Hepatocyte (in vitro differentiated cells): ENCODE results near the gene NAIF1. TPM values are rescaled to one million over a fixed set of nuclear protein-coding genes. Genes with fewer than 3 reads are reported as not detected.
A peak's percentile ranks its signal among the peaks of the same experiment; 100 is the strongest.

Source experiments
- DNase-seq: peaks from one replicate; pipeline ENCODE4 v3.0.0-alpha.2; 2016; ENCODE audit warnings: low spot score
- H2AFZ ChIP-seq: fragments of 200-600 bp; sonication (generic); 2 replicates; pipeline ENCODE4 v1.6.0; 2016; ENCODE audit warnings: antibody characterized with exemption, mild to moderate bottlenecking
- H3K27ac ChIP-seq: fragments of 200-600 bp; sonication (generic); 2 replicates; pipeline ENCODE4 v1.5.1; 2016; ENCODE audit warnings: mild to moderate bottlenecking
- H3K27me3 ChIP-seq: fragments of 200-600 bp; sonication (generic); 2 replicates; pipeline ENCODE4 v1.6.1; 2016
- H3K36me3 ChIP-seq: fragments of 200-600 bp; sonication (generic); replicated peaks from 2 replicates; pipeline ENCODE4 v1.5.1; 2016; ENCODE audit warnings: low read depth; ENCODE audit not compliant: insufficient read depth
- H3K4me1 ChIP-seq: fragments of 200-600 bp; sonication (generic); 2 replicates; pipeline ENCODE4 v1.5.1; 2016; ENCODE audit warnings: mild to moderate bottlenecking, moderate library complexity; ENCODE audit not compliant: insufficient read depth
- H3K4me2 ChIP-seq: fragments of 200-600 bp; sonication (generic); 2 replicates; pipeline ENCODE4 v1.6.0; 2016
- H3K4me3 ChIP-seq: fragments of 200-600 bp; sonication (generic); 2 replicates; pipeline ENCODE4 v1.5.1; 2016; ENCODE audit warnings: mild to moderate bottlenecking
- H3K79me2 ChIP-seq: fragments of 200-600 bp; sonication (generic); 2 replicates; pipeline ENCODE4 v1.6.0; 2017; ENCODE audit warnings: mild to moderate bottlenecking
- H3K9me2 ChIP-seq: fragments of 200-600 bp; sonication (generic); replicated peaks from 2 replicates; pipeline ENCODE4 v1.6.0; 2017; ENCODE audit warnings: mild to moderate bottlenecking; ENCODE audit not compliant: insufficient read depth
- H3K9me3 ChIP-seq: fragments of 200-600 bp; sonication (generic); 2 replicates; pipeline ENCODE4 v1.5.1; 2016; ENCODE audit warnings: low read depth, mild to moderate bottlenecking
- H4K20me1 ChIP-seq: fragments of 200-600 bp; sonication (generic); 2 replicates; pipeline ENCODE4 v1.6.0; 2016; ENCODE audit warnings: mild to moderate bottlenecking; ENCODE audit not compliant: insufficient read depth, poor library complexity, severe bottlenecking
- EZH2 ChIP-seq: fragments of 200-600 bp; sonication (generic); IDR thresholded peaks from 2 replicates; pipeline ENCODE4 v1.6.1; 2016; ENCODE audit warnings: antibody characterized with exemption, mild to moderate bottlenecking, borderline replicate concordance
- EZH2phosphoT487 ChIP-seq: fragments of 200-600 bp; sonication (generic); IDR thresholded peaks from one replicate; pipeline ENCODE4 v1.6.1; 2018; ENCODE audit warnings: antibody characterized with exemption, mild to moderate bottlenecking, low read depth, moderate library complexity; ENCODE audit not compliant: unreplicated experiment, severe bottlenecking
- WGBS: methylation state at CpG from one replicate; pipeline ENCODE4 v1.1.6; 2016; ENCODE audit warnings: low lambda C conversion rate; ENCODE audit errors: missing lambda C conversion rate; 5-methylcytosine and 5-hydroxymethylcytosine counted together
- polyA plus RNA-seq: library from polyadenylated mRNA; unstranded; fragments of >200 nt; fragmentation: Nextera tagmentation; extraction: Ambion mirVana; gene quantifications from 2 replicates; pipeline ENCODE4 v1.2.1, GENCODE V29; 2016
- total RNA-seq: library from RNA; depleted of rRNA; stranded (reverse); fragments of >200 nt; gene quantifications from 2 replicates; pipeline ENCODE4 v1.2.3, GENCODE V29; 2014
- TF ChIP-seq, protein P1 (sequence below): fragments of 200-600 bp; sonication (generic); IDR thresholded peaks from 2 replicates; pipeline ENCODE4 v1.5.1; 2016; ENCODE audit warnings: antibody characterized with exemption, mild to moderate bottlenecking; ENCODE audit not compliant: poor library complexity

NAIF1 gene
- total and polyA plus RNA-seq, 2 experiments from 2014 or later: 8.0 to 10.3 TPM

DNA sequence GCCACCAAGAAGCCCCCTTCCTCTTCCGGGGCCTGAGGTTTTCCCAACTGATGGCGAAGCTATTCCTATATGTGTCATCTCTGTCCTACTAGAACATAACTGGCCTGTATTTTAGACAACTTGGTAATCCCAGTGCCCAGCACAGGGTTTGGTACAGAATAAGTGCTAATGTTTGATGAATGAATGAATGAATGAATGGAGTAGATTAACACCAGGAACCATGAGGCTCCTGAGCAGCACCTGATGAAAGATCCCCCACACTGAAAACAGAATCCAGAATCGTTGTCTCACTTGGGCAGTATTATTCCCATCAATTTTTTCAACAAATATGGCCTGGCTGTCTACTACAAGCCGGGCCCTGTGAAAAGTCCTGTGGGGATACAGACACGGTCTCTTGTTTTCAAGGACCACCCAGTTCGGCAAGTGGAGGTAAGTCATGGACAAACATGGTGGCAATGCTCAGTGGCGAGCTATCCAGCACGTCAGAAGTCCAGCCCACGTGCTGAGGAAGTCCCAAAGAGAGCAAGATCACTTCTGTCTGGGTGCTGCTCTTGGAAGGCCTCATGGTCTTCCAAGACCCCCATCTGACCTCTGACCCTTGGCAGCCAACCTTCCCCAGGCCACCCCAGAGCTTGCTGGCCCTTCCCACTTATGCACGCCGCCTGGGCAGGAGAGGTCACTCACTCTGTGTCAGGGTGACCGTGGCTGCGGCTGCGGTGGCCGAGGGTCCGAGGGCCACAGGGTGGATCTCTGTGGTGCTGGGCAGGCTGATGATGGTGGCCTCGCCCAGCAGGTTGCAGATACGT is 1.0 kb downstream of the NAIF1 start:
- Histone ChIP-seq H3K27ac (no peak overlapping the region), H3K9me3 (no peaks in the 10 kb centered on the region), H3K27me3 (no peaks in the 10 kb centered on the region), H3K36me3 (no peaks in the 10 kb centered on the region), H3K4me2 (peak overlapping the region; percentile 73), H3K4me3 (no peak overlapping the region), H3K9me2 (no peaks in the 10 kb centered on the region), H2AFZ (no peak overlapping the region), H3K79me2 (peaks cover 39% of the 10 kb centered on the region), H3K4me1 (peaks cover 22% of the 10 kb centered on the region), H4K20me1 (no peaks in the 10 kb centered on the region)
- WGBS: 98% methylated on average over 18 of the region's 18 CpGs
- DNase-seq: no peak
- no peak for TF ChIP-seq EZH2phosphoT487
- TF ChIP-seq, protein P1, sequence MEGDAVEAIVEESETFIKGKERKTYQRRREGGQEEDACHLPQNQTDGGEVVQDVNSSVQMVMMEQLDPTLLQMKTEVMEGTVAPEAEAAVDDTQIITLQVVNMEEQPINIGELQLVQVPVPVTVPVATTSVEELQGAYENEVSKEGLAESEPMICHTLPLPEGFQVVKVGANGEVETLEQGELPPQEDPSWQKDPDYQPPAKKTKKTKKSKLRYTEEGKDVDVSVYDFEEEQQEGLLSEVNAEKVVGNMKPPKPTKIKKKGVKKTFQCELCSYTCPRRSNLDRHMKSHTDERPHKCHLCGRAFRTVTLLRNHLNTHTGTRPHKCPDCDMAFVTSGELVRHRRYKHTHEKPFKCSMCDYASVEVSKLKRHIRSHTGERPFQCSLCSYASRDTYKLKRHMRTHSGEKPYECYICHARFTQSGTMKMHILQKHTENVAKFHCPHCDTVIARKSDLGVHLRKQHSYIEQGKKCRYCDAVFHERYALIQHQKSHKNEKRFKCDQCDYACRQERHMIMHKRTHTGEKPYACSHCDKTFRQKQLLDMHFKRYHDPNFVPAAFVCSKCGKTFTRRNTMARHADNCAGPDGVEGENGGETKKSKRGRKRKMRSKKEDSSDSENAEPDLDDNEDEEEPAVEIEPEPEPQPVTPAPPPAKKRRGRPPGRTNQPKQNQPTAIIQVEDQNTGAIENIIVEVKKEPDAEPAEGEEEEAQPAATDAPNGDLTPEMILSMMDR: no peak

DNA sequence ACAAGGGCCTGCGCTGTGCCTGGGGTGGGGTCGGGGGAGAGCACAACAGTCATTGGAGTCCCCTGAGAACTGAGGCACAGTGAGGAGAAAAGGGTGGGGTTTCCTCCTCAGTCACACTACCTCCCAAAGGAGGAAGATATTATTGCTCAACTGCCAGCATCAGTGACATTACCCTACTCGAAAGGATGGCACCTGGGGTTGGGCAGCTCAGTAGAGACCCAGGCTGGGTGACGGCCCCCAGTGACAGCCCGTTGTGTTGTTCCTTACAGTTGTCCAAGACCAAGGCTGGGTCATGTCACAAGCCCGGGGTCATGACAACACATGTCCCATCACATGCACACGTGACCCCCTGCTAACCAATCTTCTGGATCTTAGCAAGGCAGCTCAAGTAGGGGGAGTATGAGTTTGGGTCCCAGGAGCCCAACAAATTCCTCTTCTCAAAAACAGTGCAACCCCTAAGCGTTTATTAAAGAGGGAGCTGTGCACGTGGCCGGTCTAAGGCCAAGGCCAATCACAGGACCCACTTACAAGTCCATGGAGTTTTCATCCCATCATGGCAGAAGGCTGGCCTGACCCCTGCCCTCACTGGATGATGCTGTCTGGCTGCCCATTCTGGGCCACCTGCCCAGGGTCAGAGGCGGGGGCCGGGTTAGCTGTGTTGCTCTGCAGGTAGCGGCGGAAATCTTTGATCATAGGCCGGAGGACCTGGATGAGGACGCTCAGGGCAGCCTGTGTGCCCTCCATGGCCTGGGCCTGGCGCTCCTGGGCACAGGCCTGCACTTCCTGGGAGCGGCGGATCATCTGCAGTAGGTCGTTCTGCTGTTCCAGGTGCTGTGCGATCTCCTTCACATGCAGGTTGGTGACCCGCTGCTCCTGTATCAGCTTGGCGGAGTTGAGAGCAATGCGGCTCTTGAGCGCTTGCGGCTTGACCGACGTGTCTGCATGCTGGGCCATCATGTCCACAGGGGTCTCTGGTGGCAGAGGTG is 4.0 kb downstream of the NAIF1 start:
- H3K4me2 ChIP-seq: no peak overlapping the region
- H3K9me3 ChIP-seq: no peaks in the 10 kb centered on the region
- no peak overlapping the region for H2AFZ ChIP-seq
- H4K20me1 ChIP-seq: no peaks in the 10 kb centered on the region
- H3K4me3 ChIP-seq: no peak overlapping the region
- H3K79me2 ChIP-seq: peaks cover 12% of the 10 kb centered on the region
- DNase-seq: no peak
- peaks cover 15% of the 10 kb centered on the region for H3K4me1 ChIP-seq
- H3K36me3 ChIP-seq: no peaks in the 10 kb centered on the region
- WGBS: 97% methylated on average over 28 of the region's 28 CpGs
- no peak for TF ChIP-seq EZH2phosphoT487
- TF ChIP-seq, protein P1: no peak
- TF ChIP-seq EZH2: no peak
- no peak overlapping the region for H3K27ac ChIP-seq
- no peaks in the 10 kb centered on the region for H3K9me2 ChIP-seq
- no peaks in the 10 kb centered on the region for H3K27me3 ChIP-seq

DNA sequence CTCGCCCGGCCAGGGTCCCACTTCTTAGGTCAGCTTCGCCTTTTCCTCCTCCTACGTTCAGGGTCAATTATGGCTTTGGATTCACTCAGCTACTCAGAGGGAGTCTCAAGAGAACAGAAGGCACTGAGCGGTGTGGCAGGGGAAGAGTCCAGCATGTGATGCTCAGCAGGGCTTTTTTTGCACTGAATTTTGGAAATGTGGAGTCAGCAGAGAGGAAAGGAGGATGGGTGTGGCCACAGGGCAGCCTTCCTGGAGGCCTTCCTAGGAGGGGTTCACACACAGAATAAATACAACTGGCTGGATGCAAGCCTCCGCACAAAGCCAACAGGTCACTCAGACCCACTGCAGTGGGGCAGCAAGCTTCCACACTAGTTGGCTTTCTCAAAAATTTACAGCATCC is 4.8 kb downstream of the NAIF1 start:
- Histone ChIP-seq H3K79me2 (peaks cover 12% of the 10 kb centered on the region), H2AFZ (no peak overlapping the region), H4K20me1 (no peaks in the 10 kb centered on the region), H3K27ac (no peak overlapping the region), H3K9me3 (no peaks in the 10 kb centered on the region), H3K4me1 (peaks cover 19% of the 10 kb centered on the region), H3K27me3 (no peaks in the 10 kb centered on the region), H3K4me2 (no peak overlapping the region), H3K9me2 (no peaks in the 10 kb centered on the region), H3K4me3 (no peak overlapping the region), H3K36me3 (no peaks in the 10 kb centered on the region)
- TF ChIP-seq EZH2: no peak
- no peak for TF ChIP-seq EZH2phosphoT487
- TF ChIP-seq, protein P1: no peak
- DNase-seq: no peak
- WGBS: 78% methylated on average over 6 of the region's 6 CpGs
